SK-N-SH treated with all-trans-retinoic acid at 6 μM for 48 hours (cell line): ENCODE data around the gene TSPAN15.

Source experiments
- RARB ChIP-seq: fragments of 250-450 bp; sonication (Bioruptor Pico); IDR thresholded peaks from 2 replicates; pipeline ENCODE4 v1.8.0; 2021; ENCODE audit warnings: mild to moderate bottlenecking, moderate library complexity
- ZNF70 ChIP-seq: fragments of 450-650 bp; formaldehyde crosslinking; IDR thresholded peaks from 2 replicates; pipeline ENCODE4 v1.5.0; 2020; ENCODE audit warnings: mild to moderate bottlenecking, moderate library complexity

DNA sequence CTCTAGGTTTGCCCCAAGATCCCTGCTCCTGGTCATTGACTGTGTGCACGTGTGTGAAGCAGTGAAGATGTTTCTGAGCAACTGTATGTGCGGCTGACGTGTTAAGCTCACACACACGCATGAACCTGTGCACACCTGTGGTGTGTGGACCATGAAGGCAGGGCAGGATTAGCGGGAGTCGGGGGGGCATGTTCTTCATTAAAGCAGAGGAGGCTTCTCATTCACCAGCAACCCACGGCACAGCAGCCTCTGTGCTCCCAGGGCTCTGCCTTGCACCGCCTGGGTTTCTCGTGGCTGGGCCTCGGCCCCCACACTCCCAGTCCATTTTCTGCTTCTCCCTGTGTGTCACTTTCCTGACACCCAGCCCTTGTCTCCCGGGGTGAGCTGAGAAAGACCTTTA lies 33.7 kb upstream of the TSPAN15 start:
- TF ChIP-seq ZNF70 (CRISPR knock-in tag) = no peak
- TF ChIP-seq RARB (CRISPR knock-in tag) = no peak
